Measurements from ENCODE around the gene CEP170B. TPM values are rescaled to one million over a fixed set of nuclear protein-coding genes. Genes with fewer than 3 reads are reported as not detected.

Gene CEP170B
- total and polyA plus RNA-seq, 2 of the 13 experiments (the other 11 are each of a cell fraction or from before 2014, with no cell fraction given), result 4.3 to 8.8 TPM

GRCh38 chr14:104822821-104823615 lies 42.0 kb upstream of the CEP170B start:
- no peak for TF ChIP-seq YEATS4 (CRISPR knock-in tag; IDR thresholded peaks at IDR 0.05; ENCODE audit: borderline replicate concordance)
- no peak for TF ChIP-seq E2F2 (CRISPR knock-in tag; IDR thresholded peaks at IDR 0.05; ENCODE audit: borderline replicate concordance)
- no peak for TF ChIP-seq MTF2 (CRISPR knock-in tag; IDR thresholded peaks at IDR 0.05; ENCODE audit: borderline replicate concordance)
- no peak for TF ChIP-seq TIGD3 (CRISPR knock-in tag; IDR thresholded peaks at IDR 0.05; ENCODE audit: borderline replicate concordance)
- no peak for TF ChIP-seq CHD4 (IDR thresholded peaks at IDR 0.05; ENCODE audit: borderline replicate concordance, low read length)
- no peak for TF ChIP-seq ZNF562 (CRISPR knock-in tag; IDR thresholded peaks at IDR 0.05; ENCODE audit: borderline replicate concordance)
- TF ChIP-seq ATF1 (CRISPR knock-in tag; IDR thresholded peaks at IDR 0.05), result no peak
- TF ChIP-seq ZFY (CRISPR knock-in tag; IDR thresholded peaks at IDR 0.05), result no peak
- no peak for TF ChIP-seq STAT6 (CRISPR knock-in tag; IDR thresholded peaks at IDR 0.05; ENCODE audit: borderline replicate concordance)
- no peak for TF ChIP-seq TOPORS (CRISPR knock-in tag; IDR thresholded peaks at IDR 0.05)
- no peak for TF ChIP-seq RFX5 (IDR thresholded peaks at IDR 0.05; ENCODE audit: low read depth, low read length)
- TF ChIP-seq MAFF (IDR thresholded peaks at IDR 0.05; ENCODE audit: low read depth, low read length), result no peak
- no peak for TF ChIP-seq TMF1 (CRISPR knock-in tag; IDR thresholded peaks at IDR 0.05; ENCODE audit: low read depth)
- H4K20me1 ChIP-seq (ENCODE audit: insufficient read depth, low read length), result no peaks in the 10 kb centered on the region
- DNase-seq (ENCODE audit: low spot score) (no peak), ATAC-seq (no peak), FAIRE-seq (no peak)
- H3K36me3 ChIP-seq (replicated peaks in 1 of 2; ENCODE audit: control insufficient read depth in 1 of 2, insufficient read depth in 2 of 2, low read length in 2 of 2), result no peaks in the 10 kb centered on the region; a peak in 1 of 5 replicates
- H3K27me3 ChIP-seq (ENCODE audit: control insufficient read depth in 1 of 2, insufficient read depth in 2 of 2, low read length in 2 of 2), result no peaks in the 10 kb centered on the region; a peak in 1 of 5 replicates
- no peaks in the 10 kb centered on the region for H3K9me3 ChIP-seq (ENCODE audit: low read length)
- no peak overlapping the region for H3K4me2 ChIP-seq (ENCODE audit: low read depth, low read length)
- ChIA-PET POLR2A (interaction anchor here (1.1 to 3.1 kb wide), 3 partner anchors 22 to 56 kb away, joined by 3 to 59 read pairs (median 8); partner anchors contain the start of gene ZBTB42), CTCF (ENCODE audit: low intra/inter-chr PET ratio, low total read pairs) (no interaction called here)
- no peak overlapping the region for H2AFZ ChIP-seq (ENCODE audit: low read length)
- no TSS peak for BruUV-seq (replicated peaks)
- no peaks in the 10 kb centered on the region for H3K79me2 ChIP-seq (ENCODE audit: insufficient read depth, low read length)
- no peak overlapping the region for H3K9ac ChIP-seq (ENCODE audit: insufficient read depth, low read depth, low read length)
- H3K4me3 ChIP-seq (replicated peaks in 1 of 3; ENCODE audit: insufficient read depth in 1 of 3, low read depth in 2 of 3, low read length in 3 of 3), result no peak overlapping the region
- in situ Hi-C loops (cut with HindIII; ENCODE audit: extremely low pct_ligation_motif_present, low pct_unique_long_range_greater_than_20kb) (loop anchor here (5.0 to 10.0 kb wide), 2 partner anchors 56 to 168 kb away; no protein-coding TSS in a partner anchor), intact Hi-C loops (cut with micrococcal nuclease; ENCODE audit: unreplicated experiment) (no loop called here)
- H3K27ac ChIP-seq (ENCODE audit: extremely low read length, insufficient read depth, low read length), result no peak overlapping the region
- H3K4me1 ChIP-seq (ENCODE audit: insufficient read depth, low read length), result peaks cover 33% of the 10 kb centered on the region
- WGBS (ENCODE audit: low lambda C conversion rate), result 85% methylated on average over 20 of the region's 22 CpGs
